PC-3 (cell line): ENCODE data around the gene ARPC5. TPM values are rescaled to one million over a fixed set of nuclear protein-coding genes. Genes with fewer than 3 reads are reported as not detected.
"Not testable (repeated sequence)": the region's sequence is repeated elsewhere in the genome, so short reads cannot be mapped to it uniquely, and the experiment has no call there.

Source experiments
- ATAC-seq: fragments of 200-7000 bp; cut with Tn5 transposase; 2 replicates; pipeline ENCODE4 v1.9.1; 2020; ENCODE audit warnings: mild to moderate bottlenecking, moderate library complexity
- Bru-seq: library from RNA; stranded (reverse); fragments of 400-500 nt; gene quantifications from one replicate; lab custom pipeline; 2021; lab: Mats Ljungman, UMichigan
- BruChase-seq, 2 experiments: library from RNA; stranded (reverse); fragments of 400-500 nt; gene quantifications; one replicate each; lab custom pipeline; 2021; lab: Mats Ljungman, UMichigan
- BruUV-seq: library from RNA; stranded (reverse); fragments of 400-500 nt; replicated peaks from 2 replicates; lab custom pipeline; 2021; lab: Mats Ljungman, UMichigan
- CTCF ChIA-PET: fragments of 300-600 bp; sonication (Branson Sonifier 250); formaldehyde crosslinking; loops from one replicate; lab custom pipeline; 2022; ENCODE audit warnings: antibody characterized with exemption; lab: Charles Lee
- POLR2A ChIA-PET: fragments of 300-600 bp; sonication (Branson Sonifier 250); formaldehyde crosslinking; loops from one replicate; lab custom pipeline; 2022; ENCODE audit warnings: antibody characterized with exemption; ENCODE audit not compliant: unreplicated experiment; lab: Charles Lee
- DNase-seq: peaks from one replicate; pipeline ENCODE4 v3.0.0-alpha.2; 2015
- H2AFZ ChIP-seq: fragments of 300-600 bp; sonication (generic); 2 replicates; pipeline ENCODE4 v1.6.0; 2016; ENCODE audit warnings: antibody characterized with exemption, low read length
- H3F3A ChIP-seq: fragments of 300-600 bp; sonication (generic); one replicate; pipeline ENCODE4 v1.6.0; 2017; ENCODE audit warnings: antibody characterized with exemption, low read length, control low read depth, mild to moderate bottlenecking; ENCODE audit not compliant: unreplicated experiment
- H3K27ac ChIP-seq: fragments of 300-600 bp; sonication (generic); 2 replicates; pipeline ENCODE4 v1.5.1; 2016; ENCODE audit warnings: mild to moderate bottlenecking, low read length
- H3K27me3 ChIP-seq: fragments of 300-600 bp; sonication (generic); 2 replicates; pipeline ENCODE4 v1.6.1; 2016; ENCODE audit warnings: low read length, mixed read lengths
- H3K36me3 ChIP-seq: fragments of 300-600 bp; sonication (generic); 2 replicates; pipeline ENCODE4 v1.6.1; 2016; ENCODE audit warnings: low read depth, mixed run types, low read length, mixed read lengths
- H3K4me1 ChIP-seq: fragments of 300-600 bp; sonication (generic); 2 replicates; pipeline ENCODE4 v1.5.1; 2016; ENCODE audit warnings: low read length; ENCODE audit not compliant: insufficient read depth
- H3K4me2 ChIP-seq: fragments of 300-600 bp; sonication (generic); 2 replicates; pipeline ENCODE4 v1.6.0; 2016; ENCODE audit warnings: low read length
- H3K4me3 ChIP-seq: fragments of 300-600 bp; sonication (generic); 2 replicates; pipeline ENCODE4 v1.5.1; 2016; ENCODE audit warnings: mild to moderate bottlenecking, low read length, mixed read lengths
- H3K79me2 ChIP-seq: fragments of 300-600 bp; sonication (generic); 2 replicates; pipeline ENCODE4 v1.6.1; 2017; ENCODE audit warnings: low read length, mixed read lengths
- H3K9ac ChIP-seq: fragments of 300-600 bp; sonication (generic); 2 replicates; pipeline ENCODE4 v1.6.0; 2016; ENCODE audit warnings: mild to moderate bottlenecking, low read length
- H3K9me2 ChIP-seq: fragments of 300-600 bp; sonication (generic); replicated peaks from 2 replicates; pipeline ENCODE4 v1.6.1; 2016; ENCODE audit warnings: mixed run types, low read length, mixed read lengths
- H3K9me3 ChIP-seq: fragments of 300-600 bp; sonication (generic); 2 replicates; pipeline ENCODE4 v1.6.1; 2016; ENCODE audit warnings: low read length, mixed read lengths
- H4K20me1 ChIP-seq: fragments of 300-600 bp; sonication (generic); 2 replicates; pipeline ENCODE4 v1.6.1; 2016; ENCODE audit warnings: low read length, mixed read lengths
- CTCF ChIP-seq: fragments of 300-600 bp; sonication (generic); conservative IDR thresholded peaks from 2 replicates; pipeline ENCODE4 v1.5.1; 2017; ENCODE audit warnings: antibody characterized with exemption, low read depth, mild to moderate bottlenecking, low read length
- EZH2 ChIP-seq: fragments of 300-600 bp; sonication (generic); IDR thresholded peaks from one replicate; pipeline ENCODE4 v1.6.1; 2017; ENCODE audit warnings: antibody characterized with exemption, mild to moderate bottlenecking, low read length; ENCODE audit not compliant: unreplicated experiment
- EZH2phosphoT487 ChIP-seq: fragments of 300-600 bp; sonication (generic); IDR thresholded peaks from 2 replicates; pipeline ENCODE4 v1.6.1; 2018; ENCODE audit warnings: mild to moderate bottlenecking, antibody characterized with exemption, low read length, borderline replicate concordance
- intact Hi-C: fragments of 100-400 bp; cut with micrococcal nuclease; formaldehyde crosslinking; loops from 2 replicates; pipeline ENCODE4 v1.9.0; 2023
- long read RNA-seq: library from polyadenylated mRNA; unstranded; transcript quantifications from one replicate; pipeline ENCODE4 v2.0.0, GENCODE V29; 2021; ENCODE audit not compliant: unreplicated experiment
- total RNA-seq: library from RNA; depleted of rRNA; stranded (reverse); fragments of >200 nt; gene quantifications from 2 replicates; pipeline ENCODE4 v1.2.3, GENCODE V29; 2014; rRNA removed

The ARPC5 gene
- 60.0 and 76.1 TPM in 2 replicates for total RNA-seq
- Bru-seq, nascent RNA = percentile 85 among the genes with signal in this experiment
- percentile 94 among the genes with signal in this experiment for BruChase-seq, experiment 1, labeled RNA remaining after a 6-hour chase
- percentile 88 among the genes with signal in this experiment for BruChase-seq, experiment 2, labeled RNA remaining after a 2-hour chase
- long read RNA-seq, full-length matches to known transcripts = 219 of 238 reads
- long read RNA-seq, partial matches to known transcripts = 7 of 238 reads
- long read RNA-seq, other reads (novel, unspliced or antisense) = 12 of 238 reads

GRCh38 chr1:183635606-183636333, at the start of gene ARPC5:
TSS of gene ARPC5 (minus strand) at chr1:183635783. CDS start at chr1:183635659, 124 bp downstream.
- Histone ChIP-seq H3K27me3 (no peaks in the 10 kb centered on the region), H3F3A (no peaks in the 10 kb centered on the region), H3K79me2 (peaks cover 42% of the 10 kb centered on the region), H3K9me2 (no peaks in the 10 kb centered on the region), H3K4me3 (peak within 1 kb of the TSS; percentile 93), H3K36me3 (peaks cover 8% of the 10 kb centered on the region; the same call in 1 of the 2 replicates), H3K27ac (peak within 1 kb of the TSS; percentile 71), H3K9me3 (no peaks in the 10 kb centered on the region), H2AFZ (peak within 1 kb of the TSS; percentile 99), H3K4me2 (peak within 1 kb of the TSS; percentile 99), H3K9ac (peak within 1 kb of the TSS; percentile 90), H4K20me1 (peaks cover 8% of the 10 kb centered on the region), H3K4me1 (peaks cover 26% of the 10 kb centered on the region)
- intact Hi-C loops = no loop called here
- no TSS peak for BruUV-seq
- CTCF ChIA-PET = no interaction called here
- DNase-seq (peak; percentile 93), ATAC-seq (peak; percentile 87)
- POLR2A ChIA-PET = interaction anchor here (0.6 kb wide), 1 partner anchor 157 kb away, joined by 8 read pairs; no protein-coding TSS in a partner anchor
- TF ChIP-seq CTCF (no peak), EZH2phosphoT487 (no peak), EZH2 (no peak)

GRCh38 chr1:183685112-183685713, 49.6 kb upstream of the ARPC5 start:
- BruUV-seq = no TSS peak
- TF ChIP-seq EZH2phosphoT487 (no peak), EZH2 (no peak), CTCF (peak; percentile 69)
- CTCF ChIA-PET = interaction anchor here (0.5 to 1.4 kb wide), 11 partner anchors 15 to 1541 kb away, joined by 3 to 13 read pairs (median 4); partner anchors contain the start of gene APOBEC4

GRCh38 chr1:183679363-183679762, 43.8 kb upstream of the ARPC5 start:
- ATAC-seq, H3K4me2 ChIP-seq, DNase-seq, BruUV-seq, H3K4me1 ChIP-seq, H4K20me1 ChIP-seq, CTCF ChIA-PET, H3K27me3 ChIP-seq, H3K4me3 ChIP-seq, H2AFZ ChIP-seq, H3K9me2 ChIP-seq, intact Hi-C loops, H3F3A ChIP-seq, H3K9ac ChIP-seq, H3K27ac ChIP-seq, H3K36me3 ChIP-seq, H3K79me2 ChIP-seq, H3K9me3 ChIP-seq: not testable (repeated sequence)
- POLR2A ChIA-PET = interaction anchor here (0.6 kb wide), 1 partner anchor 163 kb away, joined by 3 read pairs; no protein-coding TSS in a partner anchor

More at GRCh38 chr1:183685112-183685713, 49.6 kb upstream of the ARPC5 start:
- H3K4me3 ChIP-seq = no peak overlapping the region
- H3K27me3 ChIP-seq = no peaks in the 10 kb centered on the region
- ATAC-seq = peak; percentile 55; the same call in 1 of the 2 replicates
- H3K4me1 ChIP-seq = no peaks in the 10 kb centered on the region
- H3K4me2 ChIP-seq = no peak overlapping the region
- intact Hi-C loops = loop anchor here (1.0 to 5.0 kb wide), 2 partner anchors 207 to 231 kb away; no protein-coding TSS in a partner anchor
- H3K9me3 ChIP-seq = no peaks in the 10 kb centered on the region
- no peak overlapping the region for H3K27ac ChIP-seq
- no peaks in the 10 kb centered on the region for H4K20me1 ChIP-seq
- H3K79me2 ChIP-seq = no peaks in the 10 kb centered on the region
- no peak overlapping the region for H2AFZ ChIP-seq
- DNase-seq = peak; percentile 67
- no peak overlapping the region for H3K9ac ChIP-seq
- POLR2A ChIA-PET = interaction anchor here (0.6 to 0.7 kb wide), 2 partner anchors 11 to 80 kb away, joined by 4 to 8 read pairs; no protein-coding TSS in a partner anchor
- H3K36me3 ChIP-seq = no peaks in the 10 kb centered on the region
- H3K9me2 ChIP-seq = no peaks in the 10 kb centered on the region
- H3F3A ChIP-seq = no peaks in the 10 kb centered on the region
